K562 (cell line): Measurements from ENCODE around the gene GPR162. TPM values are rescaled to one million over a fixed set of nuclear protein-coding genes. Genes with fewer than 3 reads are reported as not detected.

ENCODE experiments used
- ADNP ChIP-seq: fragments of 200-800 bp; sonication (Bioruptor generic); IDR thresholded peaks from 2 replicates; pipeline ENCODE4 v1.6.1; 2016; ENCODE audit warnings: missing genetic modification characterization, missing compliant biosample characterization
- BDP1 ChIP-seq: IDR thresholded peaks from 3 replicates; pipeline ENCODE4 v1.6.1; 2011; ENCODE audit not compliant: insufficient read length, insufficient read depth
- CCAR2 ChIP-seq: fragments of 200-400 bp; formaldehyde crosslinking; IDR thresholded peaks from 2 replicates; pipeline ENCODE4 v1.6.1; 2017; ENCODE audit warnings: mild to moderate bottlenecking, low read depth, low read length
- CHD1 ChIP-seq: fragments of 200-600 bp; sonication (generic); IDR thresholded peaks from one replicate; pipeline ENCODE4 v1.6.1; 2012; ENCODE audit warnings: mild to moderate bottlenecking, moderate library complexity, low read length, inconsistent platforms
- FOSL1 ChIP-seq: fragments of 200-800 bp; sonication (Bioruptor generic); conservative IDR thresholded peaks from 2 replicates; pipeline ENCODE4 v1.6.1; 2016; ENCODE audit warnings: missing genetic modification characterization, missing compliant biosample characterization
- FOXA3 ChIP-seq, 2 experiments: fragments of 450-650 bp in 1 of 2; sonication (generic) in 1 of 2; formaldehyde crosslinking; IDR thresholded peaks in 1 of 2; conservative IDR thresholded peaks in 1 of 2; 2 replicates each; pipeline versions ENCODE4 v1.4.0 to v1.8.0; 2020 to 2022; ENCODE audit warnings: mild to moderate bottlenecking in 2 of 2, missing genetic modification reagents in 1 of 2
- GABPB1 ChIP-seq: sonication (generic); formaldehyde crosslinking; IDR thresholded peaks from 2 replicates; pipeline ENCODE4 v1.8.0; 2022; ENCODE audit warnings: mild to moderate bottlenecking, missing genetic modification reagents
- HDAC8 ChIP-seq: fragments of 450-650 bp; IDR thresholded peaks from 2 replicates; pipeline ENCODE4 v1.6.1; 2016; ENCODE audit warnings: mild to moderate bottlenecking, missing genetic modification characterization, moderate library complexity, missing compliant biosample characterization
- HMBOX1 ChIP-seq: sonication (generic); IDR thresholded peaks from 2 replicates; pipeline ENCODE4 v1.6.1; 2016
- HMGN3 ChIP-seq: IDR thresholded peaks from 2 replicates; pipeline ENCODE4 v1.6.1; 2011; ENCODE audit warnings: borderline replicate concordance, low read depth, mild to moderate bottlenecking, mixed read lengths, low read length; ENCODE audit not compliant: insufficient read length; ENCODE audit errors: extremely low read depth
- IRF2 ChIP-seq: sonication (generic); formaldehyde crosslinking; IDR thresholded peaks from 2 replicates; pipeline ENCODE4 v1.8.1; 2022; ENCODE audit warnings: mild to moderate bottlenecking, missing genetic modification reagents
- KLF6 ChIP-seq: fragments of 250-450 bp; sonication (Bioruptor Pico); IDR thresholded peaks from 2 replicates; pipeline ENCODE4 v1.4.0; 2020; ENCODE audit warnings: mild to moderate bottlenecking, moderate library complexity, borderline replicate concordance
- L3MBTL2 ChIP-seq: fragments of 450-650 bp; IDR thresholded peaks from 2 replicates; pipeline ENCODE4 v1.6.1; 2016; ENCODE audit warnings: mild to moderate bottlenecking, moderate library complexity
- MEF2A ChIP-seq: IDR thresholded peaks from 2 replicates; pipeline ENCODE4 v1.6.1; 2011; ENCODE audit warnings: low read depth, mild to moderate bottlenecking, low read length, moderate library complexity; ENCODE audit not compliant: control insufficient read depth
- MIER1 ChIP-seq: fragments of 450-650 bp; IDR thresholded peaks from 2 replicates; pipeline ENCODE4 v1.6.1; 2016; ENCODE audit warnings: antibody characterized with exemption, mild to moderate bottlenecking, low read depth
- MTA1 ChIP-seq: fragments of 450-650 bp; IDR thresholded peaks from 2 replicates; pipeline ENCODE4 v1.6.1; 2017; ENCODE audit warnings: borderline replicate concordance
- NFRKB ChIP-seq: fragments of 450-650 bp; IDR thresholded peaks from 2 replicates; pipeline ENCODE4 v1.6.1; 2016; ENCODE audit warnings: low read depth
- SMAD4 ChIP-seq: fragments of 250-450 bp; sonication (Bioruptor Pico); conservative IDR thresholded peaks from 2 replicates; pipeline ENCODE4 v1.8.0; 2021; ENCODE audit warnings: inconsistent platforms, mild to moderate bottlenecking, moderate library complexity
- SRSF1 ChIP-seq: fragments of 200-400 bp; formaldehyde crosslinking; IDR thresholded peaks from 2 replicates; pipeline ENCODE4 v1.6.1; 2017; ENCODE audit warnings: mild to moderate bottlenecking, low read depth, low read length, moderate library complexity
- STAG1 ChIP-seq: sonication (generic); formaldehyde crosslinking; IDR thresholded peaks from 2 replicates; pipeline ENCODE4 v1.5.0; 2020; ENCODE audit warnings: missing genetic modification reagents, borderline replicate concordance
- TAF7 ChIP-seq: fragments of 450-650 bp; IDR thresholded peaks from 2 replicates; pipeline ENCODE4 v1.6.1; 2016; ENCODE audit warnings: missing genetic modification characterization, missing compliant biosample characterization
- TCF7 ChIP-seq: sonication (generic); IDR thresholded peaks from 2 replicates; pipeline ENCODE4 v1.6.1; 2016; ENCODE audit warnings: antibody characterized with exemption, borderline replicate concordance
- THAP7 ChIP-seq: fragments of 250-450 bp; sonication (Bioruptor Pico); IDR thresholded peaks from 2 replicates; pipeline ENCODE4 v1.5.0; 2021
- XRCC5 ChIP-seq: fragments of 200-400 bp; formaldehyde crosslinking; IDR thresholded peaks from 2 replicates; pipeline ENCODE4 v1.6.1; 2017; ENCODE audit warnings: low read depth, mild to moderate bottlenecking, low read length
- ZEB2 ChIP-seq: fragments of 450-650 bp; IDR thresholded peaks from 2 replicates; pipeline ENCODE4 v1.6.1; 2016
- ZNF57 ChIP-seq: fragments of 450-650 bp; formaldehyde crosslinking; IDR thresholded peaks from 2 replicates; pipeline ENCODE4 v1.4.0; 2020; ENCODE audit warnings: mild to moderate bottlenecking, moderate library complexity
- ZNF699 ChIP-seq: fragments of 250-450 bp; sonication (Bioruptor Pico); IDR thresholded peaks from 2 replicates; pipeline ENCODE4 v1.8.0; 2021; ENCODE audit warnings: mild to moderate bottlenecking, moderate library complexity; ENCODE audit not compliant: insufficient replicate concordance
- polyA plus RNA-seq, 8 experiments: library from polyadenylated mRNA; depleted of rRNA in 4 of 8; stranded (reverse) in 5 of 8; unstranded in 3 of 8; fragments of >200 nt; fragmentation: Nextera tagmentation in 2 of 8; fragmentation: Illumina TruSeq in 1 of 8; extraction: Ambion mirVana in 2 of 8; extraction: Trizol in 1 of 8; gene quantifications; 2 replicates each; pipeline versions ENCODE4 v1.2.1 to v1.2.3, GENCODE V29; 2011 to 2014; ENCODE audit warnings: inconsistent platforms in 1 of 8, missing spikeins in 1 of 8
- total RNA-seq, 7 experiments: library from RNA; depleted of rRNA in 6 of 7; stranded (reverse); fragments of >200 nt in 6 of 7; fragmentation: Illumina TruSeq in 2 of 7; extraction: Trizol in 2 of 7; gene quantifications; 2 replicates each; pipeline versions ENCODE4 v1.2.1 to v1.2.3, GENCODE V29; 2011 to 2021; ENCODE audit warnings: low replicate concordance in 1 of 7
- TF ChIP-seq, protein P1 (sequence below): fragments of 450-650 bp; formaldehyde crosslinking; IDR thresholded peaks from 2 replicates; pipeline ENCODE4 v1.4.0; 2020; ENCODE audit warnings: mild to moderate bottlenecking, mixed read lengths

GPR162 gene
- total and polyA plus RNA-seq, 9 of the 15 experiments (the other 6 are each of a cell fraction or from before 2014, with no cell fraction given), result 0.65 to 1.8 (median 1.1) TPM; not detected in 2

DNA sequence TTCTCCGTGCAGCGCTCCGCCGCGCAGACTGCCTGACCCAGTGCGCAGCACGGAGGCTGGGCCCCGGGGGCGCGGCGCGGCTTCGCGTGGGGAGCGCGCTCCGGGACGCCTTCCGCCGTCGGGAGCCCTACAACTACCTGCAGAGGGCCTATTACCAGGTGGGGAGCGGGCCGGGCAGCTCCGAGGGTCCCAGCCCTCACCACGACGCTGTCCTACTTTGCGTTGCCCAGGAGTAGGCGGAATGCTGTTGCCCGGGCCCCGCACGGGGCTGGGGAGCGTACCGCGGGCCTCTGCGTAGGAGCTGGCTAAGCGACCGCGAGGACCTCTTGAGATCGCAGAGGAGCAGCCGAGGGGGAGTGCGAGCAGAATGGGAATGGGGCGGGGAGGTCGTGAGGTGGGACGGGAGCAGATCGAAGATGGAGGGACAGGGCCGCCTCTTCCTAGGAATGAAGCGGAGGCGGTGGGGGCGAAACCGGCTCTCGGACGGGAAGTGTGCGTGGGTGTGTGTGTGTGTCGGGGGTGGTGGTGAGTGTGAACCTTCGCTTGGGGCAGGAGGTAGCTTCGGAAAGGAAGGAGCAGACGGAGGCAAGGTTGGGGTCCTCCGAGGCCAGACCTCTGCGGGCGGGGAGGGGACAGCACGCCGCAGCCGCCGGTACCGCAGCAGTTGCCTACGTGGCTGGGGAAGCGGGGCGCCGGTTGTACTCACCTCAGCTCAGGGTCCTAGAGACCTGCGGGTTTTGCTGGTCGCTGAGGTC is 7.3 kb downstream of the GPR162 start (continued):
- TF ChIP-seq HMBOX1 (no peak), TAF7 (tag) (no peak), BDP1 (no peak), MEF2A (no peak), MTA1 (no peak), TCF7 (no peak), MIER1 (no peak), FOSL1 (tag) (no peak), KLF6 (CRISPR knock-in tag) (no peak), GABPB1 (peak; percentile 44; the same call in 1 of the 2 replicates), ZNF699 (CRISPR knock-in tag) (no peak), IRF2 (no peak), XRCC5 (no peak), STAG1 (CRISPR knock-in tag) (no peak), HMGN3 (no peak), SMAD4 (peak; percentile 27; the same call in 1 of the 2 replicates), NFRKB (peak; percentile 75), ZNF57 (CRISPR knock-in tag) (no peak), ZEB2 (no peak), CCAR2 (no peak), ADNP (tag) (no peak), THAP7 (no peak), L3MBTL2 (peak; percentile 25; the same call in 1 of the 2 replicates), CHD1 (no peak), SRSF1 (0 out of 2 replicates have a peak, but pooled peaks have one; percentile 20), FOXA3 (CRISPR knock-in tag; conservative IDR thresholded peaks at IDR 0.05 in 1 of 2, IDR thresholded peaks at IDR 0.05 in 1 of 2) (no peak), HDAC8 (tag) (no peak)
- TF ChIP-seq, protein P1, sequence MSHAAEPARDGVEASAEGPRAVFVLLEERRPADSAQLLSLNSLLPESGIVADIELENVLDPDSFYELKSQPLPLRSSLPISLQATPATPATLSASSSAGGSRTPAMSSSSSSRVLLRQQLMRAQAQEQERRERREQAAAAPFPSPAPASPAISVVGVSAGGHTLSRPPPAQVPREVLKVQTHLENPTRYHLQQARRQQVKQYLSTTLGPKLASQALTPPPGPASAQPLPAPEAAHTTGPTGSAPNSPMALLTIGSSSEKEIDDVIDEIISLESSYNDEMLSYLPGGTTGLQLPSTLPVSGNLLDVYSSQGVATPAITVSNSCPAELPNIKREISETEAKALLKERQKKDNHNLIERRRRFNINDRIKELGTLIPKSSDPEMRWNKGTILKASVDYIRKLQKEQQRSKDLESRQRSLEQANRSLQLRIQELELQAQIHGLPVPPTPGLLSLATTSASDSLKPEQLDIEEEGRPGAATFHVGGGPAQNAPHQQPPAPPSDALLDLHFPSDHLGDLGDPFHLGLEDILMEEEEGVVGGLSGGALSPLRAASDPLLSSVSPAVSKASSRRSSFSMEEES (CRISPR knock-in tag), result no peak
